ENCODE data around the gene MFN2. TPM values are rescaled to one million over a fixed set of nuclear protein-coding genes. Genes with fewer than 3 reads are reported as not detected.

Gene MFN2
- total RNA-seq, 1 donor from 2014 or later, result 61.9 TPM

DNA sequence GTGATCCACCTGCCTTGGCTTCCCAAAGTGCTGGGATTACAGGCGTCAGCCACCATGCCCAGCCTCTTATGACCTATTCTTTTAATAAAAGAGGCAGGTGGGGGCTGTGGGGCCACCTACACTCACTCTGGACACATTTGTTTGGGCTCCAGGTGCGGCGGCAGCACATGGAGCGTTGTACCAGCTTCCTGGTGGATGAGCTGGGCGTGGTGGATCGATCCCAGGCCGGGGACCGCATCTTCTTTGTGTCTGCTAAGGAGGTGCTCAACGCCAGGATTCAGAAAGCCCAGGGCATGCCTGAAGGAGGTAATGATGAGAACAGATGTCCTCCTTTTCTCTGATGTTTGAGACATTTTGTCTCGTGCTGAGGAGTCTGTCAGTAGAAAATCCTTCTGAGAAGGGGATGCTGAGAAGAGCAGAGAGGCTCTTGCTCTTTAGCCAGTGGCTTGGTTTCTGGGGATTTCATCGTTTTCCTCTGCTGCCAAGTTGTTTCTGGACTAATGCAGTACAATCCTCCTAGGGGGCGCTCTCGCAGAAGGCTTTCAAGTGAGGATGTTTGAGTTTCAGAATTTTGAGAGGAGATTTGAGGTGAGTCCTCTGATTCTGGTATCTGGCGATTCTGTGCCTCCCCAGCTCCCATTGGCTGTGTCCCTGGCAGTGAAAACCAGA is 21.1 kb downstream of the MFN2 start:
- H3K4me1 Mint-ChIP-seq (ENCODE audit: low read depth, unreplicated experiment), result no peaks in the 10 kb centered on the region
- H3K9me3 Mint-ChIP-seq (ENCODE audit: unreplicated experiment), result no peaks in the 10 kb centered on the region
- peak; percentile 77 for DNase-seq
- TF ChIP-seq, protein P1, sequence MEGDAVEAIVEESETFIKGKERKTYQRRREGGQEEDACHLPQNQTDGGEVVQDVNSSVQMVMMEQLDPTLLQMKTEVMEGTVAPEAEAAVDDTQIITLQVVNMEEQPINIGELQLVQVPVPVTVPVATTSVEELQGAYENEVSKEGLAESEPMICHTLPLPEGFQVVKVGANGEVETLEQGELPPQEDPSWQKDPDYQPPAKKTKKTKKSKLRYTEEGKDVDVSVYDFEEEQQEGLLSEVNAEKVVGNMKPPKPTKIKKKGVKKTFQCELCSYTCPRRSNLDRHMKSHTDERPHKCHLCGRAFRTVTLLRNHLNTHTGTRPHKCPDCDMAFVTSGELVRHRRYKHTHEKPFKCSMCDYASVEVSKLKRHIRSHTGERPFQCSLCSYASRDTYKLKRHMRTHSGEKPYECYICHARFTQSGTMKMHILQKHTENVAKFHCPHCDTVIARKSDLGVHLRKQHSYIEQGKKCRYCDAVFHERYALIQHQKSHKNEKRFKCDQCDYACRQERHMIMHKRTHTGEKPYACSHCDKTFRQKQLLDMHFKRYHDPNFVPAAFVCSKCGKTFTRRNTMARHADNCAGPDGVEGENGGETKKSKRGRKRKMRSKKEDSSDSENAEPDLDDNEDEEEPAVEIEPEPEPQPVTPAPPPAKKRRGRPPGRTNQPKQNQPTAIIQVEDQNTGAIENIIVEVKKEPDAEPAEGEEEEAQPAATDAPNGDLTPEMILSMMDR (IDR thresholded peaks at IDR 0.05; ENCODE audit: partially characterized antibody, unreplicated experiment), result peak; percentile 73
- peaks cover 5% of the 10 kb centered on the region for H3K36me3 Mint-ChIP-seq (ENCODE audit: unreplicated experiment)
- no peaks in the 10 kb centered on the region for H3K27me3 Mint-ChIP-seq (ENCODE audit: unreplicated experiment)
- no peak overlapping the region for H3K4me3 Mint-ChIP-seq (ENCODE audit: unreplicated experiment)
- peak overlapping the region; percentile 68 for H3K27ac Mint-ChIP-seq (ENCODE audit: unreplicated experiment)

DNA sequence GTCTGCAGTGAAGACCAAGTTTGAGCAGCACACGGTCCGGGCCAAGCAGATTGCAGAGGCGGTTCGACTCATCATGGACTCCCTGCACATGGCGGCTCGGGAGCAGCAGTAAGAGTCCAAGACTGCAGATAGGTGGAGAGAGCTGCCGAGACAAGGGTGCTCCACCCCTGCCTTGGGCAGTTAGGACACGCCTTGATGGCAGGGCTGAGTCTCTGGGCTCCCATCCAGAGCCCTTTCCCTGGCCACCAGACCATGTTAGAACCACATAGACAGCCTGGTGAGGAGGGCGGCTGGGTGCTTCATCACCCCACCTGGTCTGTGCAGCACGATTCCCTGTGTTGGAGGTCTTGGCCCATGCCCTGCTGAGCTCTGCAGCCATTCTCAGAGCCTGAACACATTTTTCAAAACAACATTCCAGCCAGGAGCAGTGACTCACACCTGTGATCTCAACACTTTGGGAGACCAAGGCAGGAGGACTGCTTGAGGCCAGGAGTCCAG is 21.8 kb downstream of the MFN2 start:
- Mint-ChIP-seq H3K27ac (ENCODE audit: unreplicated experiment) (no peak overlapping the region), H3K9me3 (ENCODE audit: unreplicated experiment) (no peaks in the 10 kb centered on the region), H3K36me3 (ENCODE audit: unreplicated experiment) (peaks cover 5% of the 10 kb centered on the region), H3K27me3 (ENCODE audit: unreplicated experiment) (no peaks in the 10 kb centered on the region), H3K4me1 (ENCODE audit: low read depth, unreplicated experiment) (no peaks in the 10 kb centered on the region), H3K4me3 (ENCODE audit: unreplicated experiment) (no peak overlapping the region)
- no peak for DNase-seq
- TF ChIP-seq, protein P1 (IDR thresholded peaks at IDR 0.05; ENCODE audit: partially characterized antibody, unreplicated experiment), result no peak

DNA sequence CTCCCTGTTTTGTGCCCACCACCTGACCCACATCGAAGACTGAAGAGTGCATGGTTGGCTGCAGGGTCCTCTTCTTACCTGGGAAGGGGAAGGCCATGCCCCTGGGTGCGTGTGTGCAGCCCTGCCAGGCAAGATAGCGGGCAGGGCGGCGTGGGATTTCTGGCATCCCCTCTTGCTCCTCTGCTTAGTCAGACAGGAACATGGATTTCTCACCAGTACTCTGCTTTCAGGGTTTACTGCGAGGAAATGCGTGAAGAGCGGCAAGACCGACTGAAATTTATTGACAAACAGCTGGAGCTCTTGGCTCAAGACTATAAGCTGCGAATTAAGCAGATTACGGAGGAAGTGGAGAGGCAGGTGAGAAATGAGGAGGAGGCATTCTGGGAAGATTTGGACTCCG is 23.5 kb downstream of the MFN2 start:
- Mint-ChIP-seq H3K36me3 (ENCODE audit: unreplicated experiment) (peaks cover 11% of the 10 kb centered on the region), H3K9me3 (ENCODE audit: unreplicated experiment) (peaks cover 1% of the 10 kb centered on the region), H3K4me3 (ENCODE audit: unreplicated experiment) (no peak overlapping the region), H3K27ac (ENCODE audit: unreplicated experiment) (no peak overlapping the region), H3K4me1 (ENCODE audit: low read depth, unreplicated experiment) (no peaks in the 10 kb centered on the region), H3K27me3 (ENCODE audit: unreplicated experiment) (no peaks in the 10 kb centered on the region)
- DNase-seq, result no peak
- TF ChIP-seq, protein P1 (IDR thresholded peaks at IDR 0.05; ENCODE audit: partially characterized antibody, unreplicated experiment), result no peak

DNA sequence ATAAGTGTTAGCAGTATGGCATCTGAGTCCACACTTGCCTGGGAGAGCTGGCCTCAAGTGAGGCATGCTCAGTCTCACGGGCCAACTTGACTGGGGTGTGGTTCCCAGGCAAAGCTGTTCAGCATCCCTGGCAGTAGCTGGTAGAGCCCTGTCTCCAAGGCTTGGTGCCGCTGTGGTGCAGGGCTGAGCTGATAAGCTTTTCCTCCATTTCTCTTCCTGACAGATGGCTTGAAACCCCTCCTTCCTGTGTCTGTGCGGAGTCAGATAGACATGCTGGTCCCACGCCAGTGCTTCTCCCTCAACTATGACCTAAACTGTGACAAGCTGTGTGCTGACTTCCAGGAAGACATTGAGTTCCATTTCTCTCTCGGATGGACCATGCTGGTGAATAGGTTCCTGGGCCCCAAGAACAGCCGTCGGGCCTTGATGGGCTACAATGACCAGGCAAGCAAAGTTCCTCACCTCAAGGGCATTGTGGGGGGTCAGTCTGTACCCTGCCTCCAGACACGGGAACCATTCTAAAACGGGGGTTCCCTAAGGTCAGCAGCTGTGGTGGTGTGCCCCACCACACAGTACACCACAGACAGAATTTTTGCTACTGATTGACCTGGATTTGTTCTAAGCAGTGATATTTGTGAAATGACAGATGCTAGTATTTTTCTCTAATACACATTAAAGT is 25.4 kb downstream of the MFN2 start:
- Mint-ChIP-seq H3K9me3 (ENCODE audit: unreplicated experiment) (peaks cover 4% of the 10 kb centered on the region), H3K4me1 (ENCODE audit: low read depth, unreplicated experiment) (no peaks in the 10 kb centered on the region), H3K27me3 (ENCODE audit: unreplicated experiment) (no peaks in the 10 kb centered on the region), H3K36me3 (ENCODE audit: unreplicated experiment) (peaks cover 11% of the 10 kb centered on the region), H3K4me3 (ENCODE audit: unreplicated experiment) (no peak overlapping the region), H3K27ac (ENCODE audit: unreplicated experiment) (no peak overlapping the region)
- TF ChIP-seq, protein P1 (IDR thresholded peaks at IDR 0.05; ENCODE audit: partially characterized antibody, unreplicated experiment), result no peak
- DNase-seq, result no peak
